GM18868 (cell line): Measurements from ENCODE around the gene AMD1.

ENCODE experiments used
- ATAC-seq: cut with Tn5 transposase; IDR thresholded peaks from one replicate; pipeline ENCODE4 v1.9.1; 2021; ENCODE audit warnings: mild to moderate bottlenecking, moderate library complexity; ENCODE audit not compliant: unreplicated experiment

AMD1 gene

GRCh38 chr6:110934381-110934898 is 59.9 kb downstream of the AMD1 start:
- ATAC-seq: no peak

GRCh38 chr6:110935171-110935570 is 60.6 kb downstream of the AMD1 start:
- ATAC-seq: no peak

DNA sequence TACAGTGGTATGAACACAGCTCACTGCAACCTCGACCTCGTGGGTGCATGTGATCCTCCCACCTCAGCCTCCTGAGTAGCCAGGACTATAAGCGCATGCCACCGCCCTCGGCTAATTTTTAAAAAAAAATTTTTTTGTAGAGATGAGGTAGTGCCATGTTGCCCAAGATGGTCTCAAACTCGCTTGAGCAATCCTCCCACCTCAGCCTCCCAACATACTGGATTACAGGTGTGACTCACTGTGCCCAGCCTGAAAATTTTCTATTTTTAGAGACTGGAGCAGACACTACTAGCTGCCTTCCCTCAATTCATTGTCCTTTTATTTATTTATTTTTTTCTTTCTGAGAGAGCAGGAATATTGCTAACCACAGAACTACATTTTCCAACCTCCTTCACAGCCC is 63.6 kb downstream of the AMD1 start:
- ATAC-seq: no peak

DNA sequence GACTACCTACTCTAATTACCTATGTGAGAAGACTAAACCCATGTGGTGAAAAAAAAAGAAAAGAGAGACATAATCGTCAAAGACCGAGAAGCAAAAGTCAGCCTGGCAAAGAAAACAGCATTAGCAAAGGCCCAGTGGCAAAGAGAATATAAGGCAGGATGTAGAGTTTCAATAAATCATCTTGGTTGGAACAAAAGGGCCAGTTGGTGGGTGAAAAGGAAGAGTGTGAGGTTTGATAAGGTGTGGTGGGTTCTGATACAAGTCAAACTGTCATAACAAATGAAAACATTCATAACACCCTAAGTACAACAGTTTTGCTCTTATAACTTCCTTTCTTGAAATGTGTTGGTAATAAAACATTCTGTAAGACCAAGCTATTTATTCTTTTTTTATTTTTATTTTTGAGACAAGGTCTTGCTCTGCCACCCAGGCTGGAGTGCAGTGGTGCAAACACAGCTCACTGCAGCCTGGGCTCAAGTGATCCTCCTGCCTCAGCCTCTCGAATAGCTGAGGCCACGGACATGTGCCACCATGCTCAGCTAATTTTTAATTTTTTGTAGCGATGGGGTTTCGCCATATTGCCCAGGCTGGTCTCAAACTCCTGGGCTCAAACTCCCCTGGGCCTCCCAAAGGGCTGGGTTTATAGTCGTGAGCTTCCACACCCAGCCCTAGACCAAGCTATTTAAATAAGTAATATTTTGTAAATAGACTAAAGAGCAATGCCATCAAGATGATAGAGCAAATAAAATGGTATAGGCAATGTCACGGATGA is 65.0 kb downstream of the AMD1 start:
- ATAC-seq: no peak

DNA sequence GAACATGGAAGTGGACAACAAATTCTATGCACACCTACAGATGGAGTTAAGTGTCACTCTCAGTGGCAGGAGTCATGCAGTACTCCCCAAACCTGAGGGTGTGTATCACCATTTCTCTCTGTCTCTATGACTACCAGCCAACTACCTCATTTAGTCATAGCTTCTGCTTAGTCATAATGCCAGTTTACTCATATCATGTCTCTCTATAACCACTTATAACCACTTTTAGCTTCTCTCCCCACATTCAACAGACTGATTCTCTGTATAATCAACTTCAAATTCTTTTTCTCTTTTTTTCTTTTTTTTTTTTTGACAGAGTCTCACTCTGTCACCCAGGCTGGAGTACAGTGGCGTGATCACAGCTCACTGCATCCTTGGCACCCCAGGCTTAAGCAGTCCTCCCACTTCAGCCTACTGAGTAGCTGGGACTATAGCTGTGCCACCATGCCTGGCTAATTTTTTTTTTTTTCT is 70.1 kb downstream of the AMD1 start:
- ATAC-seq: peak; percentile 100
